ENCODE measurements around the gene BARX2.
A peak's percentile ranks its signal among the peaks of the same experiment; 100 is the strongest.
"Not testable (repeated sequence)": the region's sequence is repeated elsewhere in the genome, so short reads cannot be mapped to it uniquely, and the experiment has no call there.

Gene BARX2, protein sequence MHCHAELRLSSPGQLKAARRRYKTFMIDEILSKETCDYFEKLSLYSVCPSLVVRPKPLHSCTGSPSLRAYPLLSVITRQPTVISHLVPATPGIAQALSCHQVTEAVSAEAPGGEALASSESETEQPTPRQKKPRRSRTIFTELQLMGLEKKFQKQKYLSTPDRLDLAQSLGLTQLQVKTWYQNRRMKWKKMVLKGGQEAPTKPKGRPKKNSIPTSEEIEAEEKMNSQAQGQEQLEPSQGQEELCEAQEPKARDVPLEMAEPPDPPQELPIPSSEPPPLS

DNA sequence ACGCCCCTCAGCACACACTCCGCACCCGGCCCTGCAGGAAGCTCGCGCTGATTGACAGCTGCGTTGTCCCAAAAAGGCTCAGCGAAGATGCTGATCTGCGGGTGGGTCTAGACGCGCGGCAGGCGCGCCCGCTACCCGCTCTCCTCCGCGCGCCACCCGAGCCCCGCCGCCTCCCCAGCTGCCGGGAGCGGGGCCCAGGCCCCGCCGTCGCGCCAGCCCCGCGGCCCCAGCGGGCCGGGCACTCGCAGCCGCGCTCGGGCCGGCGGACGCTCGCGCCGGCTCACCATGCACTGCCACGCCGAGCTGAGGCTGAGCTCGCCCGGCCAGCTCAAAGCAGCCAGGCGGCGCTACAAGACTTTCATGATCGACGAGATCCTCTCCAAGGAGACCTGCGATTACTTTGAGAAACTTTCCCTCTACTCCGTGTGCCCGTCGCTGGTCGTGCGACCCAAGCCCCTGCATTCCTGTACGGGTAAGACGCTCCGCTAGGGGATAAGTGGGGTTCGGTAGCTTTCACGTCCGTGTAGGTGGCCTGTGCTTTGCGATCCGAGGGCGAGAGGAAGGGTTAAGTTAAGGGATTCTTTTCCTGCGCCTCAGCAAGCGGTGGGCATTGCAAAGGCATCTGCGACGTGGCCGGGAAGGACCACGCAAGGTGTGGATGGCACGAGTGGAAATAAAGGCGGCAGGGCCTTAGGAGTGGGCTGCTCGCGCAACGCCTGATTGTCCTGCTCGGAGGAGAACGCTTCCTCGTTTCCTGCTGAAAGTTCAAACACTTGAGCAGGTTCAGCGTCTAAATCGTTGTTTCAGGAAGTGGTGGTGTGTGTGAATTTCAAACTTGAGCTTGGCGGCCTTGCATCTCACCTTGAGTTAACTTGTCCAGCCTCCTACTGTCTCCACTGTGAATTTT, at the start of gene BARX2:
Gene BARX2 (plus strand): TSS at position 98 of the 907 bp plus-strand sequence. CDS start 188 bp downstream, at position 286.
- TF ChIP-seq, protein P1, sequence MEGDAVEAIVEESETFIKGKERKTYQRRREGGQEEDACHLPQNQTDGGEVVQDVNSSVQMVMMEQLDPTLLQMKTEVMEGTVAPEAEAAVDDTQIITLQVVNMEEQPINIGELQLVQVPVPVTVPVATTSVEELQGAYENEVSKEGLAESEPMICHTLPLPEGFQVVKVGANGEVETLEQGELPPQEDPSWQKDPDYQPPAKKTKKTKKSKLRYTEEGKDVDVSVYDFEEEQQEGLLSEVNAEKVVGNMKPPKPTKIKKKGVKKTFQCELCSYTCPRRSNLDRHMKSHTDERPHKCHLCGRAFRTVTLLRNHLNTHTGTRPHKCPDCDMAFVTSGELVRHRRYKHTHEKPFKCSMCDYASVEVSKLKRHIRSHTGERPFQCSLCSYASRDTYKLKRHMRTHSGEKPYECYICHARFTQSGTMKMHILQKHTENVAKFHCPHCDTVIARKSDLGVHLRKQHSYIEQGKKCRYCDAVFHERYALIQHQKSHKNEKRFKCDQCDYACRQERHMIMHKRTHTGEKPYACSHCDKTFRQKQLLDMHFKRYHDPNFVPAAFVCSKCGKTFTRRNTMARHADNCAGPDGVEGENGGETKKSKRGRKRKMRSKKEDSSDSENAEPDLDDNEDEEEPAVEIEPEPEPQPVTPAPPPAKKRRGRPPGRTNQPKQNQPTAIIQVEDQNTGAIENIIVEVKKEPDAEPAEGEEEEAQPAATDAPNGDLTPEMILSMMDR (IDR thresholded peaks at IDR 0.05; ENCODE audit: extremely low read depth, missing control alignments): no peak
- DNase-seq (ENCODE audit: low spot score): peak; percentile 55

DNA sequence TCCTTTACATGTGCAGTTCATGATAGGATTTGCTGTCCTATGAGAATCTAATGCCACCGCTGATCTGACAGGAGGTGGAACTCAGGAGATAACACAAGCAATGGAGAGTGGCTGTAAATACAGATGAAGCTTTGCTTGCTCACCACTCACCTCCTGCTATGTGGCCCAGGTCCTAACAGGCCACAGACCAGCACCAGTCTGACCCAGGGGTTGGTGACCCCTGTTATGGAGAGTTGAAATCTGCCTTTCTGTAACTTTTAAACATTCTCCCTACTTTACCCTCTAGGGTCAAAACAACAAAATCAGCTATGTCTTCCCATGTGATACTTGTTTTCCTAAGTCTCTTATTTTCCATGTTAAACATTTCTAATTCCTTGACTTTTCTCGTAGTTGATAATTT, 48.7 kb upstream of the BARX2 start:
- no peak for DNase-seq (ENCODE audit: low spot score)
- TF ChIP-seq, protein P1 (IDR thresholded peaks at IDR 0.05; ENCODE audit: extremely low read depth, missing control alignments): no peak

DNA sequence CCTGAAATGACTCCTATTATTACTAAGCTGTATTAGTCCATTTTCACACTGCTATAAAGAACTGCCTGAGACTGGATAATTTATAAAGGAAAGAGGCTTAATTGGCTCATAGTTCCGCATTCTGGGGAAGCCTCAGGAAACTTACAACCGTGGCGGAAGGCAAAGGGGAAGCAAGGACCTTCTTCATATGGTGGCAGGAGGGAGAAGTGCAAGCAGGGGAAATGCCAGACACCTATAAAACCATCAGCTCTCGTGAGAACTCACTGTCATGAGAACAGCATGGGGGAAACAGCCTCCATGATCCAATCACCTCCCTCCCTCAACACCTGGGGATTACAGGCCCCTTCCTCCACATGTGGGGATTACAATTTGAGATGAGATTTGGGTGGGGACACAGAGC, 47.9 kb upstream of the BARX2 start:
- DNase-seq (ENCODE audit: low spot score): not testable (repeated sequence)

DNA sequence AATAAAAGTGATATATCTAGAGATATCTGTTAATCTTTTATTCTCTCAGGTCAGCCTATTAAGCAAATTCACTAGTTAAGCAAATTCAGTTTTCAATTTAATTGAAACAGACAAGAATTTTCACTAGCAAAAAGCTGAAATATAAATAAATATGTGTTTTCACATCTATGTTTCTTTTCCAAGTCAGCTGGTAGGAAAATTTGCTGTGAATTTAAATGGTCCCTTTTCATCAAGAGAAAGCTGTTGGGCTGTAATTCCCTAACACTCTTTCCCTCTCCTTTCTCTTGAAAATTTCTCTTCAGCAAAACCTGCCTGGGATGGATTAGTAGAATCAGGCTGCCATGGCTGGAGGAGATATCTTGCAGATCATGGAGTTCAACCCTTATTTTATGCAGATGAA, 46.9 kb upstream of the BARX2 start:
- TF ChIP-seq, protein P1 (IDR thresholded peaks at IDR 0.05; ENCODE audit: extremely low read depth, missing control alignments): no peak
- DNase-seq (ENCODE audit: low spot score): no peak

DNA sequence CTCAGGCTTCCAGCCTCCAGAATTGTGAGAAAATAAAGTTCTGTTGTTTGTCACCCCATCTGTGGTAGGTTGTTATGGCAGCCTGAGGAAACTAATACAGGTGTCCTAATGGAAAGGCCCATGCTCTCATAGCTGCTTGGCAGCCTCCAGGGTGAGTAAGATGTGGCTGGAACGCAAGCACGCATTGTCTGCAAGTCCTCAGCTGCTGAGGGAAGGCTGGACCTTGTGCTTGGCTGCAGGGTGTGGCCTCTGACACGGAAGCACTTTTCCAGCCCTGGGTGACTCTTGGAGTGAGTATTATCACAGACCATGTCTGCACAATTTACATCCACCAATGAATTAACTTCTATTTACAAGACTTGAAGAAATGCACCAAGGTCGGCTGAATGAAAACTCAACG, 44.4 kb upstream of the BARX2 start:
- TF ChIP-seq, protein P1 (IDR thresholded peaks at IDR 0.05; ENCODE audit: extremely low read depth, missing control alignments): no peak
- DNase-seq (ENCODE audit: low spot score): no peak

DNA sequence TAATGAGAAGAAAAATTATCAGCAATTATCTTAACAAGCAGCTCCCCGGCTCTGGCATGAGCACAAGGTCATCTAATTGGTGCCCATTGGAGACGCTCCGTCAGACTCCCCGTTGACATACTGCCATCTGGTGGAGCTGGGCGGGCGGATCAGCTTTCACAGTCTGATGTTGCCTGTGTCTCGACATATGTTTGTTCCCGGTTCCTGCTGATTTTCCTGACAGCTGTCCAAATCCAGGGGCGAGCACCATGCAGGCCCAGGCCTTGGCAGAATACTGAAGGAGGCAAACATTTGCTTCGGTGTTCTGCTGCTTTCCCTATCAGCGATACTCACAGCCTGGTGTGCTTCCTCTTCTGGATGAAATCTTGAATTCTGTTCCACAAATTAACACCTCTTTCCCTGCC, 43.8 kb upstream of the BARX2 start:
- peak; percentile 66 for DNase-seq (ENCODE audit: low spot score)
- TF ChIP-seq, protein P1 (IDR thresholded peaks at IDR 0.05; ENCODE audit: extremely low read depth, missing control alignments): peak; percentile 68

DNA sequence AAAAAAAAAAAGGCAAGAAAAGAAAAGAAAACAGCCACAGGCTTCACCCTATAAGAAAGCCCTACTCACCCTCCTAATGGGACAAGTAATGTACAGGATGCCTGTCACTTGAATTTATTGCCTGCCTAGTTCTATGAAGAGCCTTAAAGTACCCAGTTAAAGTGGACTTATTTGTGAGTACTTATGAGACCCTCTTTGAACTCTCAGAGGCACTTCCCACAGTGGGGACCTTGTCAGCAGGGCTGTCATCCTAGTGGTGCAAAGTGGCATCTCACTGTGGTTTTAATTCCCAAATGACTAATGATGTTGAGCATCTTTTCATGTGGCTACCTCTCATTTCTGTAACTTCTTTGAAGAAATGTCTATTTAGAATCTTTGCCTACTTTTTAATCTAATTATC, 41.8 kb upstream of the BARX2 start:
- no peak for DNase-seq (ENCODE audit: low spot score)
- TF ChIP-seq, protein P1 (IDR thresholded peaks at IDR 0.05; ENCODE audit: extremely low read depth, missing control alignments): no peak

DNA sequence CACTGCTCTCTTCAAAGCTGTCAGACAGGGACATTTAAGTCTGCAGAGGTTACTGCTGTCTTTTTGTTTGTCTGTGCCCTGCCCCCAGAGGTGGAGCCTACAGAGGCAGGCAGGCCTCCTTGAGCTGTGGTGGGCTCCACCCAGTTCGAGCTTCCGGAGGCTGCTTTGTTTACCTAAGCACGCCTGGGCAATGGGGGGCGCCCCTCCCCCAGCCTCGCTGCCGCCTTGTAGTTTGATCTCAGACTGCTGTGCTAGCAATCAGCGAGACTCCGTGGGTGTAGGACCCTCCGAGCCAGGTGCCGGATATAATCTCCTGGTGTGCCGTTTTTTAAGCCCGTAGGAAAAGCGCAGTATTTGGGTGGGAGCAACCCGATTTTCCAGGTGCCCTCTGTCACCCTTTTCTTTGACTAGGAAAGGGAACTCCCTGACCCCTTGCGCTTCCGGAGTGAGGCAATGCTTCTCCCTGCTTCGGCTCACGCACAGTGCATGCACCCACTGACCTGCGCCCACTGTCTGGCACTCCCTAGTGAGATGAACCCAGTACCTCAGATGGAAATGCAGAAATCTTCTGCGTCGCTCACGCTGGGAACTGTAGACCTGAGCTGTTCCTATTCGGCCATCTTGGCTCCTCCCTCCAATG, 31.2 kb upstream of the BARX2 start:
- DNase-seq (ENCODE audit: low spot score): not testable (repeated sequence)
